GM23338 (cell line): Measurements from ENCODE around the gene IL19. TPM values are rescaled to one million over a fixed set of nuclear protein-coding genes. Genes with fewer than 3 reads are reported as not detected.

Experiments
- ATAC-seq: fragments of 200-7000 bp; cut with Tn5 transposase; 3 replicates; pipeline ENCODE4 v1.9.1; 2020
- DNase-seq: peaks from one replicate; pipeline ENCODE4 v3.0.0-alpha.2; 2015; ENCODE audit warnings: low spot score
- H2AFZ ChIP-seq: fragments of 200-600 bp; sonication (generic); 2 replicates; pipeline ENCODE4 v1.8.0; 2016; ENCODE audit warnings: antibody characterized with exemption, mild to moderate bottlenecking, moderate library complexity
- H3F3A ChIP-seq: fragments of 200-600 bp; sonication (generic); replicated peaks from 2 replicates; pipeline ENCODE4 v1.8.0; 2017; ENCODE audit warnings: antibody characterized with exemption, mixed run types, low read depth
- H3K27ac ChIP-seq: fragments of 200-600 bp; sonication (generic); 2 replicates; pipeline ENCODE4 v1.6.1; 2016; ENCODE audit warnings: low read depth
- H3K27me3 ChIP-seq: fragments of 200-600 bp; sonication (generic); 2 replicates; pipeline ENCODE4 v1.8.0; 2016; ENCODE audit warnings: mild to moderate bottlenecking, mixed run types, moderate library complexity; ENCODE audit not compliant: insufficient read depth
- H3K36me3 ChIP-seq: fragments of 200-600 bp; sonication (generic); 2 replicates; pipeline ENCODE4 v1.8.0; 2016; ENCODE audit warnings: mild to moderate bottlenecking; ENCODE audit not compliant: insufficient read depth
- H3K4me1 ChIP-seq: fragments of 200-600 bp; sonication (generic); 2 replicates; pipeline ENCODE4 v1.8.0; 2016; ENCODE audit warnings: mild to moderate bottlenecking, moderate library complexity; ENCODE audit not compliant: insufficient read depth
- H3K4me2 ChIP-seq: fragments of 200-600 bp; sonication (generic); 2 replicates; pipeline ENCODE4 v1.7.1; 2017; ENCODE audit warnings: mixed run types
- H3K4me3 ChIP-seq: fragments of 200-600 bp; sonication (generic); 2 replicates; pipeline ENCODE4 v1.6.1; 2016; ENCODE audit warnings: mixed run types
- H3K79me2 ChIP-seq: fragments of 200-600 bp; sonication (generic); replicated peaks from 2 replicates; pipeline ENCODE4 v1.8.0; 2017; ENCODE audit warnings: mild to moderate bottlenecking; ENCODE audit not compliant: insufficient read depth
- H3K9me2 ChIP-seq: fragments of 200-600 bp; sonication (generic); 2 replicates; pipeline ENCODE4 v1.8.0; 2017; ENCODE audit not compliant: insufficient read depth
- H4K20me1 ChIP-seq: fragments of 200-600 bp; sonication (generic); replicated peaks from 2 replicates; pipeline ENCODE4 v1.8.0; 2017; ENCODE audit warnings: mild to moderate bottlenecking; ENCODE audit not compliant: insufficient read depth
- H3K27ac Mint-ChIP-seq: 2 replicates; pipeline ENCODE4 v1.8.0; 2020; ENCODE audit warnings: inconsistent platforms, mild to moderate bottlenecking, moderate library complexity, mixed read lengths
- H3K27me3 Mint-ChIP-seq: 3 replicates; pipeline ENCODE4 v1.8.0; 2022; ENCODE audit warnings: low read depth, mild to moderate bottlenecking, moderate library complexity, mixed read lengths, inconsistent platforms; ENCODE audit not compliant: insufficient read depth, poor library complexity
- H3K36me3 Mint-ChIP-seq: 3 replicates; pipeline ENCODE4 v1.8.0; 2021; ENCODE audit warnings: low read depth, mild to moderate bottlenecking, inconsistent platforms, moderate library complexity, mixed read lengths
- H3K4me1 Mint-ChIP-seq: 3 replicates; pipeline ENCODE4 v1.8.0; 2020; ENCODE audit warnings: mild to moderate bottlenecking, inconsistent platforms, mixed read lengths
- H3K4me3 Mint-ChIP-seq: 3 replicates; pipeline ENCODE4 v1.8.0; 2021; ENCODE audit warnings: moderate library complexity, mild to moderate bottlenecking, inconsistent platforms, mixed read lengths
- H3K9me3 Mint-ChIP-seq: 3 replicates; pipeline ENCODE4 v1.8.0; 2020; ENCODE audit warnings: moderate library complexity, mild to moderate bottlenecking, inconsistent platforms, mixed read lengths
- CREB1 ChIP-seq: fragments of 250-450 bp; sonication (Bioruptor Pico); IDR thresholded peaks from 2 replicates; pipeline ENCODE4 v1.5.0; 2020; ENCODE audit warnings: low read depth, mild to moderate bottlenecking, moderate library complexity
- CTCF ChIP-seq, 2 experiments: fragments of 200-600 bp in 1 of 2; sonication (generic) in 1 of 2; conservative IDR thresholded peaks; 2 replicates each; pipeline versions ENCODE4 v1.5.1 to v1.6.1; 2016 to 2017; ENCODE audit warnings: antibody characterized with exemption in 2 of 2, low read depth in 2 of 2, mild to moderate bottlenecking in 2 of 2, moderate library complexity in 1 of 2
- STAT1 ChIP-seq: IDR thresholded peaks from one replicate; pipeline ENCODE4 v1.6.1; 2016; ENCODE audit warnings: antibody characterized with exemption; ENCODE audit not compliant: unreplicated experiment
- ZNF462 ChIP-seq: fragments of 250-450 bp; sonication (Bioruptor Pico); IDR thresholded peaks from 2 replicates; pipeline ENCODE4 v1.5.0; 2020; ENCODE audit warnings: mild to moderate bottlenecking, moderate library complexity
- polyA plus RNA-seq: library from polyadenylated mRNA; unstranded; fragments of >200 nt; fragmentation: Nextera tagmentation; extraction: Ambion mirVana; gene quantifications from 2 replicates; pipeline ENCODE4 v1.2.1, GENCODE V29; 2016
- total RNA-seq: library from RNA; depleted of rRNA; stranded (reverse); fragments of >200 nt; shearing (Covaris generic); gene quantifications from 2 replicates; pipeline ENCODE4 v1.2.3, GENCODE V29; 2014

Gene IL19
- total and polyA plus RNA-seq, 2 experiments from 2014 or later, result not detected

GRCh38 chr1:206797534-206798383, 27.2 kb downstream of the IL19 start:
- peak; percentile 79 for DNase-seq
- no peaks in the 10 kb centered on the region for H3K27me3 ChIP-seq
- H2AFZ ChIP-seq, result no peak overlapping the region
- no peak overlapping the region for H3K4me2 ChIP-seq
- H3F3A ChIP-seq, result no peaks in the 10 kb centered on the region
- H3K27ac Mint-ChIP-seq, result no peak overlapping the region
- H3K4me1 Mint-ChIP-seq, result no peaks in the 10 kb centered on the region; the same call in 2 of the 3 replicates
- peaks cover 3% of the 10 kb centered on the region for H3K27me3 Mint-ChIP-seq
- no peaks in the 10 kb centered on the region for H3K9me3 Mint-ChIP-seq
- H3K36me3 Mint-ChIP-seq, result no peaks in the 10 kb centered on the region
- H4K20me1 ChIP-seq, result no peaks in the 10 kb centered on the region; the same call in 1 of the 2 replicates
- no peaks in the 10 kb centered on the region for H3K9me2 ChIP-seq
- TF ChIP-seq CTCF (conservative IDR thresholded peaks at IDR 0.05; ENCODE audit: low read depth in 2 of 2) (peak; percentile 80 to 91), STAT1 (no peak), ZNF462 (CRISPR knock-in tag) (no peak), CREB1 (CRISPR knock-in tag) (0 out of 2 replicates have a peak, but pooled peaks have one; percentile 7)
- no peaks in the 10 kb centered on the region for H3K36me3 ChIP-seq
- H3K4me3 ChIP-seq, result no peak overlapping the region
- no peak overlapping the region for H3K4me3 Mint-ChIP-seq
- H3K27ac ChIP-seq, result no peak overlapping the region
- ATAC-seq, result peak; percentile 98
- H3K79me2 ChIP-seq, result no peaks in the 10 kb centered on the region
- H3K4me1 ChIP-seq, result no peaks in the 10 kb centered on the region
